T-helper 1 cell (primary cell): ENCODE data around the gene COQ10A.
A peak's percentile ranks its signal among the peaks of the same experiment; 100 is the strongest.
"Not testable (repeated sequence)": the region's sequence is repeated elsewhere in the genome, so short reads cannot be mapped to it uniquely, and the experiment has no call there.

Source experiments
- DNase-seq, 5 donors: peaks; one replicate each; pipeline ENCODE4 v3.0.0-alpha.2; 2012 to 2020

The COQ10A gene

DNA sequence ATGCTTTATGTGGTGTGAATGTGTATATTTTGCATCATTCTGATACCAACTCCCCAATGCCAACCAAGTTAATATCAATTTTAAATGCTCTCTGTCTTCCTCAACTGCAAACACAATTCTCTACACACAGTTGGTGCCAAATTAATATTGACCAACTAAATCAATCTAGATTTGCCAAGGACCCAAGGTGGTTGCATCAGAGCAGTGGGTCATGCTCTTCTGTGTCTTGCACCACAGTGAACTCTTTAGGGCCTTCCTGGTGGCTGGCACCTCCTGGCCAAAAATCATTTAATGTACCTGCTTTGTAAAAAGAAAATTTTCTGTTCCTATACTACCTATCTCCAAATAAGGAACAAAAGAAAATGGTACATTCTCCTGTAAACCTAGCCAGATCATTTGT, 14.1 kb downstream of the COQ10A start:
- no peak for DNase-seq

- DNase-seq = no peak
Measured at GRCh38 chr12:56282030-56282429, 15.3 kb downstream of the COQ10A start.

DNA sequence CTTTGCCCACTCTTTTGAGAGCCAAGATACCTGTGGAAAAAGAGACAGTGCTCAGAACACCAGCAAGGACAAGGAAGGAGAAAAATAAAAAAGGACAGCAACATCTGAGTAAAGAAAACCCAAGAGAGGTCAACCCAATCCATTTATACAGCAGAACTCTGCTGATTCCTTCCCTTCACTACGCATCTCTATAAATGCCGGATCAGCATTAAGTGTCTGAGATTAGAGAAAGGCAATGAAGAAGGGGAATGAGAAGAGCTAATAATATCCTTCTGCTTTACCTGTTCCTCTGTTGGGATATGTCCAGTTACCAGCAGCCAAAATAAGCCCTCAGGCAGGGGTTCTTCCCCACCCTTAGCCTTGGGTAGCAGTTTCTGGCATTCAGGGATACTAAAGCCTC, 15.8 kb downstream of the COQ10A start:
- DNase-seq = no peak

- DNase-seq = not testable (repeated sequence)
Measured at GRCh38 chr12:56284263-56284662, 17.5 kb downstream of the COQ10A start.

DNA sequence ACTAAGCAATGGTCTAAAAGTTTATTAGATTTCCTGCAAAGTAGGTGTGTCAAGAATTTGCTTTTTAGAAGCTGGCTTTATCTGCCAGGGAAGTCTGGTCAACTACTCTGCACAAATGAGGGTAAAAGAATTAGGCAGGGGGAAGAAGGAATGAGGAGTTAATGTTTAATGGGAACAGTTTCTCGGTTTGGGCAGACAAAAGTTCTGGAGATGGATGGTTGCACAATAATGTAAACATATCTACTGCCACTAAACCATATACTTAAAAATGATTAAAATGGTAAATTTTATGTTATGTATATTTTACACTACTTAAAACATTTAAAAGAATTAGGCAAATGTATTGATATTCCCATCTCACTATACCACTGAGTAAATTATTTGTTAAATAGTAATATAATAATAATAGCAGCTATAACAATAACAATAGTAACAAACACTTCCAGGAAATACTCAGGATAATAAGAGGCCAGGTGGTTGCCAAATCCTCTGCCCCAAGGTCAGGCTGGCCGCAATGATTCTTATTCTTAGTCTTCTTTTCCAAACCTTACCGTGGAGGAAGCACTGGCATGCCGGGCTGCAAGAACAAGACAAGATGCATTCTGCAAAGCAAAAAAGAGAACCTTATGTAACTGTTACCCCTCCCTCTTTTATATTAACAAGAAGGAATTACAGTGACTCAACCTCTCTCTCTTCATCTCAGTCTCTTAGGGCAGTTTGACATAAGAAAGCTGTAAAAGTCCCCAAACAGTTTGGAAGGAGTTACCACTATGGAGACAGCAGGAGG, 19.5 kb downstream of the COQ10A start:
- DNase-seq = no peak

GRCh38 chr12:56288705-56289387, 22.1 kb downstream of the COQ10A start:
- DNase-seq = no peak

GRCh38 chr12:56293795-56294194, 27.1 kb downstream of the COQ10A start:
- no peak for DNase-seq

GRCh38 chr12:56296295-56296694, 29.6 kb downstream of the COQ10A start:
- no peak for DNase-seq

DNA sequence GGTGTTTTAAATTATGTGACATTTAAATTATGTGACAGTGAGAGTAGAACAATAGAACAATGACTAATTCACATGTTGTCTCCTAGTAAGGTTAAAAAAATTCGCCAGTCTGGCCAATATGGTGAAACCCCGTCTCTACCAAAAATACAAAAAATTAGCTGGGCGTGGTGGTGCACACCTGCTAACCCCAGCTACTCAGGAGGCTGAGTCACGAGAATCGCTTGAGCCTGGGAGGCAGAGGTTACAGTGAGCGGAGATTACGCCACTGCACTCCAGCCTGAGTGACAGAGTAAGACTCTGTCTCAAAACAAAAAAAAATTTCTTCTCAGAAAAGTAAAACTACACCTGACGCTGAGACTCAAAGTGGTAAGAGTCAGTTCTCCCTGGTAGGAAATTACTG, 30.7 kb downstream of the COQ10A start:
- no peak for DNase-seq

GRCh38 chr12:56298828-56299227, 32.1 kb downstream of the COQ10A start:
- no peak for DNase-seq

GRCh38 chr12:56299308-56299852, 32.6 kb downstream of the COQ10A start:
- peak in 4 of 5 donors; percentile 3 to 43 (median 20) for DNase-seq

GRCh38 chr12:56299853-56300643, 33.3 kb downstream of the COQ10A start, which contains the start of gene CS:
Gene CS, minus strand, starts transcription at chr12:56300330. Its CDS starts 129 bp downstream, at chr12:56300201.
- DNase-seq = peak; percentile 98 to 99 (median 99)

DNA sequence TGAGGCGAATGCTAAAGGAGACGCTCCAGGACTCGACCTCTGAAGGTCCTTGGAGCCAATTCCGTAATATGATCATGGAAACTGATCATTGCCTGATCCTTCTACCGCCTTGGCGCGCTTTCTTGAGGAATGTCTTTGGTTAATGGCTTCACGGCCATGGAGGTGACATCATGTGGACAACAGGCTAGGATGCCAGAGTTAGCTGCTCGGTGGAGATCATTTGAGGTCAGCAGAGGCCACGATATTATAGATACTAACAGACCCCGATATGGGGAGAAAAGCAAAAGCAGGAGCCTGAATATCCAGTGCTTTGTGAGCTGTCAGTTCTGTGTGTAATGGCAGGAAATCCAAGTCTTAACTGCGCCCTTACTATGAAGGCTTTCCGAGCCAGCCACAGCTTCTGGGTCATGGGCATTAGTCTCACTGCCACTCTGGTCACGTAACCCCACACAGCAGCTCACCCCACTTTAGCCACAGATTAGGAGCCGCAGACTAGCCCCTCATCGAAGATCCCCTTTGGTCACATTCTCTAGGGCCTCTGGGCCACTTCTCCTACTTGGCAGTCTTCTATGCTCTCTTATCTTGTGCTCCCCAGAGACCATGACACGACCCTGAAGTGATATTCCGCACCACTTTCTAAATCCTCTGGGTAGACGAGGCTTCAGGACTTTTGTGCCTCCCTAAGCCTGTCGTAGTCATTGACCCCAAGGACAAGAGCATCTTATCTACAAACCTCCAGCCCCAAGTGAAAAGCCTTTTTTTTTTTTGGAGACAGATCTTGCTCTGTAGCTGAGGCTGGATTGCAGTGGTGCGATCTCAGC, 34.1 kb downstream of the COQ10A start:
- DNase-seq = no peak

DNA sequence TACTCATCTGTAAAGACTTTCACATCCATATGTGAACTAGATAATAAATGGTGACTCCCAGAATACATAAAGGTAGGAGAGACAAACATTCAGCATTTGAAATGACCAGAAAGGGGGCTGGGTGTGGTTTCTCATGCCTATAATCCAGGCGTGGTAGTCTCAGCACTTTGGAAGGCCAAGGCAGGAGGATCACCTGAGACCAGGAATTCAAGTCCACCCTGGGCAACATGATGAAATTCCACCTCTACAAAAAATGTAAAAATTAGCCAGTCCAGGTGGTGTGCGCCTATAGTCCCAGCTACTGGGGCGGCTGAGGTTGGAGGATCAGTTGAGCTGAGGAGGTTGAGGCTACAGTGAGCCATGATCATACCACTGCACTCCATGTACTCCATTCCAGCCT, 37.5 kb downstream of the COQ10A start:
- DNase-seq = no peak

GRCh38 chr12:56304872-56305590, 38.3 kb downstream of the COQ10A start:
- no peak for DNase-seq

- DNase-seq = no peak
Measured at GRCh38 chr12:56307221-56307965, 40.7 kb downstream of the COQ10A start.

- no peak for DNase-seq
Measured at GRCh38 chr12:56308714-56309113, 42.0 kb downstream of the COQ10A start.

GRCh38 chr12:56311003-56311402, 44.3 kb downstream of the COQ10A start:
- DNase-seq = no peak

GRCh38 chr12:56315249-56315621, 48.5 kb downstream of the COQ10A start:
- DNase-seq = no peak

- DNase-seq = peak; percentile 82 to 95 (median 91)
Measured at GRCh38 chr12:56315622-56316473, 49.1 kb downstream of the COQ10A start, which contains the start of gene CNPY2. Gene CNPY2, minus strand, starts transcription at chr12:56315988. Its CDS starts 771 bp downstream, at chr12:56315217.
